ENCODE data around the gene SAV1. TPM values are rescaled to one million over a fixed set of nuclear protein-coding genes. Genes with fewer than 3 reads are reported as not detected.

The SAV1 gene
- total and polyA plus RNA-seq, 2 of the 8 experiments (the other 6 are each of a cell fraction or from before 2014, with no cell fraction given), result 15.9 to 78.3 TPM

GRCh38 chr14:50598765-50599164 lies 69.3 kb downstream of the SAV1 start (continued):
- no peak for TF ChIP-seq ATF3 (IDR thresholded peaks at IDR 0.05; ENCODE audit: insufficient read depth, low read depth, low read length)
- no peak for TF ChIP-seq CTCF (IDR thresholded peaks at IDR 0.05; ENCODE audit: control extremely low read depth in 1 of 3, insufficient read depth in 1 of 3, low read depth in 1 of 3, low read length in 3 of 3)
- TF ChIP-seq GTF2F1 (IDR thresholded peaks at IDR 0.05; ENCODE audit: borderline replicate concordance, low read depth, low read length), result no peak
- no peak for TF ChIP-seq POU5F1 (IDR thresholded peaks at IDR 0.05; ENCODE audit: low read depth, low read length)

Data from H1 (cell line).